Measurements from ENCODE around the gene SLC29A4.

DNA sequence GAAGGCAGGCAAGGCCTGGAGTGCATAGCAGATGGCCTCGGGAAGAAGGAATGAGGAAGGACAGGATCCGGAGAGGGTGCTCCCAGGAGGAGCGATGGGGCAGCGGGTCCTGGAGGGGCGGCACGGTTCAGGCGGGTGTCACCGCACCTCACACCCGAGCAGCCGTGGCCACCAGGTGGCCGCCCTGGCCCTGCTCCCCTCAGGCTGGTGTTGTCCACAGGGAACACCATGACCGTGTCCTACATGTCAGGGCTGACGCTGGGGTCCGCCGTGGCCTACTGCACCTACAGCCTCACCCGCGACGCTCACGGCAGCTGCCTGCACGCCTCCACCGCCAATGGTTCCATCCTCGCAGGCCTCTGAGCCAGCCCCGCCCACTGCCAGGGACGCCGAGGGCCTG is 19.8 kb downstream of the SLC29A4 start:
- TF ChIP-seq, protein P1, sequence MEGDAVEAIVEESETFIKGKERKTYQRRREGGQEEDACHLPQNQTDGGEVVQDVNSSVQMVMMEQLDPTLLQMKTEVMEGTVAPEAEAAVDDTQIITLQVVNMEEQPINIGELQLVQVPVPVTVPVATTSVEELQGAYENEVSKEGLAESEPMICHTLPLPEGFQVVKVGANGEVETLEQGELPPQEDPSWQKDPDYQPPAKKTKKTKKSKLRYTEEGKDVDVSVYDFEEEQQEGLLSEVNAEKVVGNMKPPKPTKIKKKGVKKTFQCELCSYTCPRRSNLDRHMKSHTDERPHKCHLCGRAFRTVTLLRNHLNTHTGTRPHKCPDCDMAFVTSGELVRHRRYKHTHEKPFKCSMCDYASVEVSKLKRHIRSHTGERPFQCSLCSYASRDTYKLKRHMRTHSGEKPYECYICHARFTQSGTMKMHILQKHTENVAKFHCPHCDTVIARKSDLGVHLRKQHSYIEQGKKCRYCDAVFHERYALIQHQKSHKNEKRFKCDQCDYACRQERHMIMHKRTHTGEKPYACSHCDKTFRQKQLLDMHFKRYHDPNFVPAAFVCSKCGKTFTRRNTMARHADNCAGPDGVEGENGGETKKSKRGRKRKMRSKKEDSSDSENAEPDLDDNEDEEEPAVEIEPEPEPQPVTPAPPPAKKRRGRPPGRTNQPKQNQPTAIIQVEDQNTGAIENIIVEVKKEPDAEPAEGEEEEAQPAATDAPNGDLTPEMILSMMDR (IDR thresholded peaks at IDR 0.05; ENCODE audit: extremely low read depth in 1 of 2, insufficient read depth in 1 of 2, low read depth in 1 of 2, low read length in 2 of 2) = no peak
- no peak for TF ChIP-seq POLR2A (IDR thresholded peaks at IDR 0.05; ENCODE audit: low read depth, low read length)
- TF ChIP-seq POLR2AphosphoS5 (IDR thresholded peaks at IDR 0.05; ENCODE audit: insufficient read depth, low read depth, low read length) = no peak
- TF ChIP-seq, protein P2, sequence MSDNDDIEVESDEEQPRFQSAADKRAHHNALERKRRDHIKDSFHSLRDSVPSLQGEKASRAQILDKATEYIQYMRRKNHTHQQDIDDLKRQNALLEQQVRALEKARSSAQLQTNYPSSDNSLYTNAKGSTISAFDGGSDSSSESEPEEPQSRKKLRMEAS (IDR thresholded peaks at IDR 0.05; ENCODE audit: insufficient read depth, insufficient read length) = no peak
- TF ChIP-seq JUN (IDR thresholded peaks at IDR 0.05; ENCODE audit: borderline replicate concordance, insufficient read depth, insufficient read length, low read depth) = no peak
- no peak for TF ChIP-seq FOS (IDR thresholded peaks at IDR 0.05; ENCODE audit: borderline replicate concordance, insufficient read depth, low read length)
- no peak for TF ChIP-seq EZH2 (IDR thresholded peaks at IDR 0.05; ENCODE audit: borderline replicate concordance, low read depth, low read length, severe bottlenecking)
- TF ChIP-seq MYC (IDR thresholded peaks at IDR 0.05; ENCODE audit: low read depth, low read length) = no peak
- TF ChIP-seq GATA2 (IDR thresholded peaks at IDR 0.05; ENCODE audit: insufficient read depth, insufficient read length, low read depth, low read length) = no peak

Data from endothelial cell of umbilical vein (primary cell).